ENCODE data around the gene DCBLD1. TPM values are rescaled to one million over a fixed set of nuclear protein-coding genes. Genes with fewer than 3 reads are reported as not detected.

DCBLD1 gene
- total and polyA plus RNA-seq, 2 of the 4 experiments (the other 2 are of a cell fraction), result 21.1 to 27.8 TPM

GRCh38 chr6:117568831-117569410 is 86.4 kb downstream of the DCBLD1 start:
- Histone ChIP-seq H4K20me1 (ENCODE audit: insufficient read depth, low read length) (no peaks in the 10 kb centered on the region), H3K23ac (ENCODE audit: low read depth, low read length) (no peak overlapping the region), H2BK120ac (ENCODE audit: low read depth, low read length) (no peak overlapping the region), H3K4me3 (ENCODE audit: insufficient read depth, low read depth, low read length) (no peak overlapping the region), H3K27me3 (ENCODE audit: control insufficient read depth, insufficient read depth, low read length) (no peaks in the 10 kb centered on the region), H2BK15ac (ENCODE audit: low read depth, low read length) (no peak overlapping the region), H3K36me3 (ENCODE audit: control insufficient read depth, insufficient read depth, low read length) (peaks cover 17% of the 10 kb centered on the region), H2BK5ac (ENCODE audit: low read depth, low read length, poor library complexity, severe bottlenecking) (no peak overlapping the region), H2AK5ac (ENCODE audit: low read depth, low read length) (no peak overlapping the region), H3K9me3 (ENCODE audit: control insufficient read depth, insufficient read depth, low read length) (no peaks in the 10 kb centered on the region), H4K8ac (ENCODE audit: low read depth in 2 of 2, low read length in 2 of 2) (no peak overlapping the region), H3K9ac (ENCODE audit: low read depth, low read length) (no peak overlapping the region), H4K5ac (ENCODE audit: low read depth, low read length) (no peak overlapping the region), H3K9me1 (ENCODE audit: insufficient read depth, low read length) (no peaks in the 10 kb centered on the region), H3K4me1 (ENCODE audit: control insufficient read depth, insufficient read depth, low read length) (no peaks in the 10 kb centered on the region), H2AFZ (replicated peaks; ENCODE audit: low read length, poor library complexity) (no peak overlapping the region), H4K91ac (ENCODE audit: insufficient read depth, low read depth, low read length) (no peak overlapping the region), H3K14ac (replicated peaks; ENCODE audit: low read depth, low read length) (no peak overlapping the region), H3K56ac (ENCODE audit: extremely low read depth, insufficient read depth, low read length) (no peak overlapping the region), H3K27ac (ENCODE audit: insufficient read depth, low read length) (no peak overlapping the region), H3K4me2 (ENCODE audit: low read depth, low read length) (no peak overlapping the region), H2BK20ac (ENCODE audit: low read depth, low read length) (no peak overlapping the region), H3K18ac (ENCODE audit: low read depth, low read length) (no peak overlapping the region), H2AK9ac (replicated peaks; ENCODE audit: low read depth, low read length, poor library complexity) (no peak overlapping the region), H3K4ac (ENCODE audit: low read depth, low read length) (no peak overlapping the region), H3K79me1 (ENCODE audit: low read depth in 1 of 2, low read length in 2 of 2) (peaks cover 6 to 8% of the 10 kb centered on the region in 2 experiments; a peak in 3 of 4 replicates)
- intact Hi-C loops (cut with micrococcal nuclease), result no loop called here
- in situ Hi-C loops (cut with MboI; ENCODE audit: low sequenced_read_pairs), result no loop called here
- DNase-seq (no peak), ATAC-seq (ENCODE audit: low read depth) (no peak)
- CTCF ChIA-PET, result interaction anchor here (0.5 to 0.8 kb wide), 2 partner anchors 12 to 119 kb away, joined by 3 read pairs; no protein-coding TSS in a partner anchor
- POLR2A ChIA-PET (ENCODE audit: unreplicated experiment), result no interaction called here
- TF ChIP-seq SMC3 (IDR thresholded peaks at IDR 0.05; ENCODE audit: low read depth, low read length) (no peak), MAZ (IDR thresholded peaks at IDR 0.05; ENCODE audit: borderline replicate concordance, low read depth, low read length) (no peak), NFE2L2 (IDR thresholded peaks at IDR 0.05; ENCODE audit: low read depth, low read length) (no peak), MXI1 (IDR thresholded peaks at IDR 0.05; ENCODE audit: borderline replicate concordance, low read depth, low read length) (no peak), RCOR1 (IDR thresholded peaks at IDR 0.05; ENCODE audit: insufficient replicate concordance, low read length) (no peak), RFX5 (IDR thresholded peaks at IDR 0.05; ENCODE audit: low read depth, low read length) (no peak)
- dilution Hi-C loops (cut with HindIII; ENCODE audit: low sequenced_read_pairs, unreplicated experiment), result no loop called here
- WGBS, 2 experiments (ENCODE audit: extremely low coverage in 2 of 2, insufficient read length in 1 of 2), result no CpG with 5 or more reads among the region's 1 CpG
- BruUV-seq (replicated peaks), result no TSS peak
